HG03342 (cell line): ENCODE measurements around the gene CSK.
A peak's percentile ranks its signal among the peaks of the same experiment; 100 is the strongest.

ENCODE experiments used
- ATAC-seq: cut with Tn5 transposase; IDR thresholded peaks from one replicate; pipeline ENCODE4 v1.9.1; 2021; ENCODE audit warnings: mild to moderate bottlenecking, moderate library complexity; ENCODE audit not compliant: unreplicated experiment

The CSK gene

DNA sequence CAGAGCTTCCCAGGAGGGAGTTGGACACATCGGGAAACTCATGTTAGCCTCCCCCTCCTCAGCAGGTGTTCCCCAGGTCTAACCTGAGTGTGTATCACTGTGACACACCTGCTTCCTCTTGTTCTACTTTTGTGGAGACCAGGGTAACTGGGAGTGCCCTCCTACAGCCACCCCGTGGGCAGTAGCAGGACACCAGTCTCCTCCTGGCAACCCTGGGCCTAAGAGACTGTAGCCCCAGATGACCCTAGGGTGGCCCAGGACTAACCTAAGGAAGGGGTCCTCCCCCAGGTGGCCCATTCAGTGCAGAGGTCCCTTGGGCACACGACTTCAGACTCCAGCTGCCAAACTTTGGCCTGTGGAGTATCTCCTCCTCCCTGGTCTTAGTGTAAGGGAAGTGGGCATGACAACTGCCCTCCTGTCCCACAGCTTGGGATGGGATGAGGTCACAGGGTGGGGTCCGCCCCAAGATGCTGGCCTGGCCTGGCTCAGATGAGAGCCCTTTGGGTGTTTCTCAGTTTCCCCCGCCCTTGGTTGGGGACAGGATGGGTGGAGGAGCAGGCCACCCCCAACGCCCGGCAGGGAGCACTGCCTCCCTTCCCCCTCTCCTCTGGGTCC lies 4.8 kb downstream of the CSK start:
- ATAC-seq = no peak

DNA sequence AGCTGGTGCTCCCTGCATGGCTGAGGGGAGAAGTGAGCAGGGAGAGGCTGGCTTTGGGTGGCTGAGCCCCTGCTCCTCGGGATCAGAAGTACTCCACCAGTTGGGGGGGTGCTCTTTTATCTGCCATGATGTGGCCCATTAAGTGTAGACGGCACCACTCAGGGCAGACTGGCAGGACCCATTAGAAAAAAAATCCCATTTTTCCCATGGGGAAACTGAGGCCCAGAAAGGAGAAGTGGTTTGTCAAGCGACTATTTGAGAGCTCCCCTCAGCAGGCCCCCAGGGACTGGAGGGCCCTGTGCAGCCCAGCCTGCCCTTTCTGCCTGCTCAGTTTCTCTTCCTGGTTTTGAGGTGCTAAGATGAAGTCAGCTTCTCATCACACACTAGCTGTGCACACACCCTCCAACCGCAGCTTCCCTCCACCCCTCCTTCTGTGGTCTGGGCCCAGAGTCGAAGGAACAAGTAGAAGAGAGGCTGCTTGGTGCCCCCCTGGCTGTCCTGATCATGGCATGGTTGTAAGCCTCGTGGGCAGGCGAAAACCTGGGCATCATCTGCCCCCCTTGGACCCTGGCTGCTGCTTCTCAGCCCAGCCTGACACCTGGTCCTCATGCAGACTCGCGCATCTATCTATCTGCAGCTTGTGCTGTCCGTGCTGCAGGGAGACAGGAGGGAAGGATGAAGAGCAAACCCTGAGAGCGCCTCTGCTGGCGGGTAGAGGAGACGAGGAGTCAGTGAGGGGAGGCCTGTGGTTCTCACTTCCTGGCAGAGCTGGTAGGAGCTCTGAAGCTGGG lies 5.6 kb downstream of the CSK start:
- ATAC-seq = peak; percentile 40

DNA sequence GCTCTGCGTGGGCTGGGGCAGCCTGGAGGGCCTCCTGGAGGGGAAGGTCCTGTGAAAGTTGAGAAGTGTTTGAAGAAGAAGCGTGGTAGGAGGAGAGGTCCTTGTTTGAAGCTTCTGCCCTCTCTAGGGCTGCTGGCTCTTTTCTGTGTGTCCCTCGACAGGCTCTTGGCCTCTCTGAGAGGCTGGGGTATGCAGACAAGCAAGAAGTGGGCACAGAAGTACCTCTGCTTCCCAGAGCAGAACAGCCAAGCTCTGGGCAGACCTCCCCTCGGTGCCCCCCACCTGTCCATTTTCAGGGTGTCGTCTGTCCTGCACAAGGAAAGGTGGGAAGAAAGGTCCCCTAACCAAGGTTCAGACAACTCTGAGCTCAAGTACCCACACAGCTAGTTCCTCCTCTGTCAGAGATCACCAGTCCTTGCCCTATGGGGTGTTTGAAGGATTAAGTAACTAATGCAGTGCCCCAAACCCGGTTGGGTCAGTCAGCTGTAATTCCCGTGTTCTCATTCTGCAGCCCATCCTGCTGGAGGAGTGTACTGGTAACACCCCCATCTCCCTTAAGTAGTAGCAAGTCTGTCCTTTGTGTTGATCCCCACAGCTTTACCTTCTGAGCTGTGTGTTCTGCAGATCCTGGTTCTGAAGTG lies 6.3 kb downstream of the CSK start:
- no peak for ATAC-seq

DNA sequence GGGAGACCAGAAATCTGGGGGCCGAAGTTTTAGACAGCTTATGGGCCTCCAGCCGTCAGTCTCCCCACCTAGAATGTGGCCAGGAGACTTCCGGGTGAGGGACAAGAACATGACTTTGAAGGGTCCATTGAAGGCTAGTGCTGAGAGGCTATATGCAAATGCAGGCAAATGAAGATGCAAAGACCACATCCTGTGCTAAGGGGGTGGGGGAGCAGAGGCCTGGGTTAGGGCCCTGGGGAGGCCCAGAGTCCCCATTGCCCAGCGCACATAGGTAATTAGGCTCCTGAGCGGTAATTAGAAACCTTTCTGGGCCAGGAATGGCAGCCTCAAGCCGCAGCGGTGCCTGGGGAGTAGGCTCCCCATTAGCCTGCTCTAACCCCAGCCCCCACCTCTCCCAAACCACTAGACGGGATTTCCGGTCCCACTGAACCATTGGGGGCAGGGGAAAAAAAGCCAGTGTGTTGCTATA lies 6.8 kb downstream of the CSK start:
- peak; percentile 22 for ATAC-seq

DNA sequence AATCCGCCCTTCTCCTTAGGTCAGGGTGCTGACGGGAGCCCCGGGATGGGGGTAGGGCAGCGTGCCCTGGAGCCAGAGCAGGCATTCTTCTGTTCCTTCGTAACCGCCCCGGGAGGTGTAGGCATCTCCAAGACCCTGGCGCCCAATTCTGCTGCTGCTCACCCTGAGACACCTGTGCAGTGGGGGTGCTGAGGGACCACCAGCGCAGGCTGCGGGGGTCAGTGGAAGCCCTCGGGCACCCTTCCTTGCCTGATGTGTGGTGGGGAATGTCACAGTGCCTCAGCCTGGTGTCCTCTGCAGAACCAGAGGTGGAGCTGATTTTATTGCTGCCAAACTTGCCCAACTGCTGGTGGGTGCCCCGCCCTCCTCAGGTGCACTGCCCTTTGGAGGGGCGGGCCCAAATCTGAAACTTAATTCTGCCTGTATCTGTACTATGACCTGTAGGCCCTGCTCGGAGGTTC lies 7.3 kb downstream of the CSK start:
- no peak for ATAC-seq

DNA sequence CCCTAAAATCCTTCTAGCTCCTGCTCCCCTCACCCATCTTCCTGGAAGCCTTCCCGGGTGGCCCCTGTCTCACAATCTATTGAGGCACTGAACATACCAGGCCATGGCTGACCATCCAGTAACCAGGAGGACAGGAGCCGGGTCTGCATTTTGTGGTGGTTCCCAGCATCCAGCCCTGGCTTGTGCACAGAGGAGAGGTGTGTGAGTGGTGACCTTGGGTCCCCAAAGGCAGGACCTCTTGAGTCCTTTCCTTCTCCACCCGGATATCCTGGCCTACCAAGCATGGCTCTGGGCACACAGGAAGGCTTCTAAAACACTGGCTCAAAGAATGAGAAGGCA lies 7.8 kb downstream of the CSK start:
- ATAC-seq = no peak

DNA sequence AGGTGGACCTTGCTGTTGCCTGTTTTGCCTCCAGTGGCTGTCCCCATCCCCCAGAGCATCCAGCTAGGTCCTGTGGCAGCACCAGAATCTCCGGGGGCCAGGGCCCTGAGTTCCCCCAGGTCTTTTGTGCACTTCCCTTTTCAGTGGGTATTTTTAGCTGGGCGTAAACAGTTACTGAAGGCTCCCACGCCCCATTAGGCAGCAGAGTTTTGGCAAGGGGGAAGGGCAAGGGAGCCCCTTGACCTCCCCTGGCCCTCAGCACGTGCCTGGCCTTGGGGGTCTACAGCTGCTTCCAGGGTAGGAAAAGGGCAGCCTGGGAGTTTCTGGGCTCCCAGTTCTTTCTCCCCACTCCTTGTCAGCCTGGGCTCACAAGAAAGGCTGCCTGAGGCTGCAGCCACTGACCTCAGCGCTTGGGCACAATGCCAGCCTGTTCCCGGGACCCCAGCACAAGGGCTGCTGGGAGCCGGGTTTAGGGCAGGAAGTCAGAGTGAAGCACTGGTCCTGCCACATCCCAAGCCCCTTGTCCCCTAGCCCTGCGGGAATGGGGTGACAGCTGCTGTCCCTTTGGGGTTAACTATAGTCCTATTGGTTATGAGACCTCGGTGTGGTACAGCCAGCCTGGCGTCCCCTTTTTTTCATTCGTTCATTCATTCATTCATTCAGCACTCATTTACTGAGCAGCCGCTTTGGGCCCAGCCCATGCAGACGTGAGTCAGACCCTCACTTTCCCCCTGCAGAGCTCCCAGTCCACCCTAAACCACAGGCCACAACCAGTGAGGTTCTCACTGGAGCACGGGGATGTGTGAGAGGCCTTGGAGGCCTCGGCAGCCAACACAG lies 8.4 kb downstream of the CSK start:
- ATAC-seq = no peak

DNA sequence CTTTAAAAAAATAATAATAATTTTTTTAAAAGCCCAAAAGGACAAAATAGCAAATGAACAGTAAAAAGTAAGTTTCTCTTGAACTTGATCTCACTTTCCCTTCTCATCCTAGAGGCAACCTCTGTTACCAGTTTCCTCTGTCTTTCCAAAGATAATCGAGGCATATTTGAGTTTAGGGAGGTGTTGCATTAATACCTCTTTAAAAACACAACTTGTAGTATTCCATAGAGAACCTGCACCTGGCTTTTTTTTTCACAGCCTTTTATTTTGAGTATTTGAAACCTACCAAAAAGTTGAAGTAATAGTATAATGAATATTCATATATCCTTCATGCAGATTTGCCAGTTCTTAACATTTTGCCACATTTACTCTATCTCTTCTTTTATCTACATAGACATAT lies 9.1 kb downstream of the CSK start:
- no peak for ATAC-seq

DNA sequence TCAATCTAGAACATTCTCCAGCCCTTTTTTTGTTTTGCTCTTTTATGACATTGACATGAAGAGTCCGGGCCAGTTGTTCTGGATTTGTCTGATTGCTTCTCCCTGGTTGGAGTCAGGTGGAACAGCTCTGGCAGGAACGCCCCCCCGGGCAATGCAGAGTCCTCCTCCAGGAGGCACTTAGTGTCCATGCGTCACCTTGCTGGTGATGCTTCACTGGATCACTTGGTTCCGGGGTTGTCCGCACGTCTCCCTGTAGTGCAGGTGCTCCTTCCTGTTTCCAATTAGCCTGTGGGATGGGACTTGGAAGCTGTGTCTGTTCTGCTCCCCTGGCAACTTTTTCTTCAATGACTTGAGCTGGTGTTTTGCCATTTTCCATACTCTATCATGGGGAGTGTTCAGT lies 9.8 kb downstream of the CSK start:
- ATAC-seq = no peak

DNA sequence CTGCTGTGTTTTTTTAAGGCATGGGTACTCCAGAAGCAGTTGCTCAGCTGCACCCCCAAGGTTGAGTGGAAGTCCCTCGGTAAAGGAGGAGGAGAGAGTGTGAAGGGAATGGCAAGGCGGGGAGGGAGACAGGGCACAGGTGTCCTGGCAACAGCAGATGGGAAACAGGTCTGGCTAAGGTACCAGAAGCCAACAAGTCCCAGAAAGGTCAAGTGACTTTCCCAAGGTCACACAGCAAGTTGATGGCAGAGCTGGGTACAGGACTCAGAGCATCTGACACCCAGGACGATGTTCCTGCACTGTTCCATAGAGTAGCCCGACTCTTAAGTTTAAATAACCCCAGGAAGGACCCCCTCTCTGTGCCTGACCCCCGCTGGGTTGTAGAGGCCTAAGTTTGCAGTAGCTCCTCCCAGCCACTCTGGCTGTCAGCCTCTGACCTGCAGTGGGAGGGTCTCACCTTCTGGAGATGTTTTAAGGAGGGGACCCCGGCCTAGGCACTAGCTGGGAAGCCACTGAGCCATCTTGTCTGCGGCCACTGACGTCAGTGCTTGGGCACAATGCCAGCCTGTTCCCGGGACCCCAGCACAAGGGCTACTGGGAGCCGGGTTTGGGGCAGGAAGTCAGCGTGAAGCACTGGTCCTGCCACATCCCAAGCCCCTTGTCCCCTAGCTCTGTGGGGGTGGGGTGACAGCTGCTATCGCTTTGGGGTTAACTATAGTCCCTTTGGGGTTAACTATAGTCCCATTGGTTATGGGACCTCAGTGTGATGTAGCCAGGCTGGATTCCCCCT lies 10.5 kb downstream of the CSK start:
- no peak for ATAC-seq

DNA sequence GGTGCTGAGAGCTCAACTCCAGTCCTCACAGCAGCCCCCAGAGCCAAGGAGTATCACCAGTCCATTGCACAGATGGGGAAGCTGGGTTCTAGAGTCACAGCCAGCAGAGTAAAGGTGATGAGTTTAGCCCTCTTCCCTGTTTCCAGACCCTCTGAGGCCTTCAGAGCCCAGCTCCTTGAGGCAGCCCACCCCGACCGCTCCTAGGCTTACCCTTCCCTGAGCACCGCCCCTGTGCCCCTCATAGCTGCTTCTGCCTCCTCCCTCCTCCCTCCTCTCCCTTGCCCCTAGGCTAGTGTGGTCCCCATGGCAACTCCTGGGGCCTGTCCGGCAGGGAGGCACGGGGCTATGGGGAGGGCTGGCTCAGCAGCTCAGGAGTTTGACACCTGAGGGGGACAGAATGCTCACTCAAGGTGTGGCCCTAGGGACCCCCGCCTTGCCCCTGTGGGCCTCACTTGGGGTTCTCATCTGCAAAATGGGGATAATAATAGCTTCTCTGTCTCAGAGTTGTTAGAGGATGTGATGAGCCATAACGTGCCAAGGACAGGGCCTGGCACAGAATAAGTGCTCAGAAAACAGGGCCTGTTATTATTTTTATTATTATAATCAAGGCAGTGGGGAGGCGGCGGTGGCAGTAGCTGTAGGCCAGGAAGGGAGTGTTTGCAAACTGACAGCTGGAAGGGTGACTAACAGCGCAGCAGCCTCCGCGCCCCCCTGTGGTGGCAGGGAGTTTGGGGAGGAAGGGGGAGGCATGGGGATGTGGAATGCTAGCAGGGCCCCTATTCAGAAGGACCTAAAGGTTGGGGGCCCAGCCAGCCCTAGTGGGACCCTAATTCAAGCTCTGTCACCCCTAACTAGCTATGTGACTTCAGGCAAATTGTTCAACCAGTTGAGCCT lies 11.5 kb downstream of the CSK start:
- no peak for ATAC-seq

DNA sequence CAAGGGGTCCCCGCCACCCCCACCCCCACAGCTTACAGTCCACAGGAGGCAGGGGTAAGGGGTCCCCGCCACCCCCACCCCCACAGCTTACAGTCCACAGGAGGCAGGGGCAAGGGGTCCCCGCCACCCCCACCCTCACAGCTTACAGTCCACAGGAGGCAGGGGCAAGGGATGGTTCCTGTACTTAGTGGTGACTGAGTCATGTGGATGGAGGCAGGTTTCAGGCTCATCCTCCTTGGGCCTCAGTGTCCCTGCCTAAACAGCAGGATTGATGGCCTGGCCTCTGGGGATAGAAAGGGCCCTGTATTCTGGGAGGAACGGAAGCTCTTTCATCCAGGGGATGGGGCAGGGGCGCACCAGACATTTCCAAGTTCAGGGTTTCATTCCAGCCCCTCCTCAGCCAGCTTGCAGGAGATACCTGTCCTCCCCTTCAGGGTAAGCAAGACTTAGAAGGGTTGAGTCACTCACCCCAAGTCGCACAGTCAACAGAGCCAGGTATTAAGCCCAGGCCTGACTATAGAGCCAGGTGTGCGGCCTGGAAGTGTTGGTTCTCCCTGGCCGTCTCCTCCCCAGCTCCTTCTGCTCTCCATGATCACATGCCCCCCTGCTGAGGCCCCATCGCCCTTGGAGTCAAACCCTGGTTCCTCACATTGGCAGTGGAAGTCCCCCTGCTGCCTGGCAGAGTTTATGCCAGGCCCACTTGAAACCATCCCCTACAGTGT lies 12.5 kb downstream of the CSK start:
- no peak for ATAC-seq

DNA sequence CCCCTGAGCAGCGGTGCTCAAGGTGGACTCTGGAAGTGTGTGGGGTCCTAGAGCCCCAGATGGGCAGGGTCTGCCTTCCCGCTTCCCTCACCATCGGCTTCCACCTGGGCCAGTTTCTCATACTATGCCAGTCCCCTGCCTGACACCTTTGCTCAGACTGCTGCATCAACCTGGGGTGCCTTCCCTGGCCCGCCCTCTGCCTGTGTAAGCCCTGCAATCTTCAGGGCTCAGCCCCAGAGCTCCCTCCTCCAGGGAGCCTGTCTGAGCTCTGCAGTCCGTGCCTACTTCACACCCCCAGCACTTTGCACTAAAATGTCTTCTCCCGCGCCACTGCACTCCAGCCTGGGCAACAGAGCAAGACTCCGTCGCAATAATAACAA lies 13.1 kb downstream of the CSK start:
- ATAC-seq = no peak

DNA sequence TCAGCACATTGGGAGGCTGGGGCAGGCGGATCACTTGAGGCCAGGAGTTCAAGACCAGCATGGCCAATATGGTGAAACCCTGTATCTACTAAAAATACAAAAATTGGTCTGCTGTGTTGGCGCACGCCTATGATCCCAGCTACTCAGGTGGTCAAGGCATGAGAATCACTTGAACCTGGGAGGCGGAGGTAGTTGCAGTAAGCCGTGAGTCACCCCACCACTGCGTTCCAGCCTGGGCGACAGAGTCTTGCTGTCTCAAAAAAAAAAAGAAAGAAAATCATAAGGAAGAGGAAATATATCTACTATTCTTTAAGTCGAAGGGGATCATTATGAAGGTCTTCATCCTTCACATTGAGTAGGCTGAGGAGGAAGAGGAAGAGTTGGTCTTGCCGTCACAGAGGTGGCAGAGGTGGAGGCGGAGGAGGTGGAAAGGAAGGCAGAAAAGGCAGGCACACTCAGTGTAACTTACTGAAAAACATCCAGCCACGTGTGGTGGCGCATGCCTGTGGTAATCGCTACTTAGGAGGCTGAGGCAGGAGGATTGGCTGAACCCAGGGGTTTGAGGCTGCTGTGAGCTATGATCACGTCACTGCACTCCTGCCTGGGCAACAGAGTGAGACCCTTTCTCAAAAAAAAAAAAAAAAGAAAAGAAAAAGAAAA lies 14.2 kb downstream of the CSK start:
- no peak for ATAC-seq

DNA sequence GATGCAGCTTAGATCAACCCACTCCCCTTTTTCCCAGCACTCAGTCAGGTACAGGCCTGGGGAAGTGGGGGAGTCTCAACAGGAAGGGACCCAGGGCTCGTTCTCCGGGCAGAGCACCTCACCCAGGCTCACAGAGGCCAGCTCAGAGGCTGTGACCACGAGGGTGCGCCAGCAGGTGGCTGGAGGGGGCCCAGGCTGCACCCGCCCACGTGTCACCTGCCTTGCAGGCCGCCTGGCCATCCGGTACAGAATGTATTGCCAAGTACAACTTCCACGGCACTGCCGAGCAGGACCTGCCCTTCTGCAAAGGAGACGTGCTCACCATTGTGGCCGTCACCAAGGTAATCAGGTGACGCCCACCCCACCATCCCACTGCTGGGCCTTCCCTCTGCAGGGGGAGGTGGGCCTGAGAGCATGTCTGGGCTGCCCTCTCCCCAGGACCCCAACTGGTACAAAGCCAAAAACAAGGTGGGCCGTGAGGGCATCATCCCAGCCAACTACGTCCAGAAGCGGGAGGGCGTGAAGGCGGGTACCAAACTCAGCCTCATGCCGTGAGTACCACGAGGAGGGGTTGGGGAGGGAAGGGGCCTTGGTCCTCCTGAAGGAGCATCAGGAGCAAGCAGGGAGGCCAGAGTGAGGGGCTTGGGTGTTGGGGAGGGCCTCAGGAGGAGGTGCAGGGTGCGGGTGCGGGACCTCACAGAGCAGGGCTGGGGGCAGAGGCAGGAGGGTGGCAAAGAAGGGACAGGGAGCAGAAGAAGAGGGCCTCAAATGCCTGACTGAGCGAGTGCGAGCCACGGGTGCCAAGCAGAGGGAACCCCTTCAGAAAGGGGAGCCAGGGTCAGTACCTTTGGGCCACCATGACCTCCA lies 16.7 kb downstream of the CSK start:
- ATAC-seq = no peak

DNA sequence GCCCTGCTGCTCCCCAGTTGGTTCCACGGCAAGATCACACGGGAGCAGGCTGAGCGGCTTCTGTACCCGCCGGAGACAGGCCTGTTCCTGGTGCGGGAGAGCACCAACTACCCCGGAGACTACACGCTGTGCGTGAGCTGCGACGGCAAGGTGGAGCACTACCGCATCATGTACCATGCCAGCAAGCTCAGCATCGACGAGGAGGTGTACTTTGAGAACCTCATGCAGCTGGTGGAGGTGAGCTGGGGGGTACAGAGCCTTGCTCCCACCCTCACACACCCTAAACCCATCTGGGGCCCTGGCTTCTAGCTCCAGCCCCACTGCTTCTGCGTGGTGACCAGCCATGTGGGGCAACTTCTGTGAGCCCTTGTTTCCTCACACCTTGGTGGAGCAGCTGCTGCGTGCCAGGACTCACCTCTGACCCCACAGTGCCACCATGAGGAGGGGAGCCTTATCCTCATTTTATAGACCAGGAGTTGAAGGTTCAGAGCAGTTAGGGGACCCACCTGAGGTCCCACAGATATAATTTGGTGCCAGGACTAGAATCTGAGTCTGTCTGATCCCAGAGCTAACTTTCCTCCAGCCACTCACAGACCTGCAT lies 17.5 kb downstream of the CSK start:
- no peak for ATAC-seq
